Transverse colon (tissue), 4 donors: ENCODE results near the gene FER1L5.

Experiments used
- EP300 ChIP-seq: sonication (generic); formaldehyde crosslinking; IDR thresholded peaks from one replicate; pipeline ENCODE4 v1.6.1; 2017; ENCODE audit warnings: antibody characterized with exemption, low read depth
- POLR2A ChIP-seq: fragments of 450-650 bp; IDR thresholded peaks from one replicate; pipeline ENCODE4 v1.6.1; 2016; ENCODE audit warnings: antibody characterized with exemption, mild to moderate bottlenecking, moderate library complexity
- POLR2AphosphoS5 ChIP-seq, 3 donors: sonication (generic); formaldehyde crosslinking; IDR thresholded peaks; one replicate each; pipeline ENCODE4 v1.6.1; 2016; ENCODE audit warnings: antibody characterized with exemption in 3 of 3
- TF ChIP-seq, protein P1 (sequence below), 5 experiments: fragments of 200-600 bp in 3 of 5; fragments of 450-650 bp in 2 of 5; sonication (generic) in 3 of 5; IDR thresholded peaks; 1 replicate in 2 of 5; 2 replicates in 3 of 5; pipeline ENCODE4 v1.5.1; 2016 to 2017; ENCODE audit warnings: antibody characterized with exemption in 5 of 5, inconsistent platforms in 3 of 5, mild to moderate bottlenecking in 2 of 5, moderate library complexity in 1 of 5

DNA sequence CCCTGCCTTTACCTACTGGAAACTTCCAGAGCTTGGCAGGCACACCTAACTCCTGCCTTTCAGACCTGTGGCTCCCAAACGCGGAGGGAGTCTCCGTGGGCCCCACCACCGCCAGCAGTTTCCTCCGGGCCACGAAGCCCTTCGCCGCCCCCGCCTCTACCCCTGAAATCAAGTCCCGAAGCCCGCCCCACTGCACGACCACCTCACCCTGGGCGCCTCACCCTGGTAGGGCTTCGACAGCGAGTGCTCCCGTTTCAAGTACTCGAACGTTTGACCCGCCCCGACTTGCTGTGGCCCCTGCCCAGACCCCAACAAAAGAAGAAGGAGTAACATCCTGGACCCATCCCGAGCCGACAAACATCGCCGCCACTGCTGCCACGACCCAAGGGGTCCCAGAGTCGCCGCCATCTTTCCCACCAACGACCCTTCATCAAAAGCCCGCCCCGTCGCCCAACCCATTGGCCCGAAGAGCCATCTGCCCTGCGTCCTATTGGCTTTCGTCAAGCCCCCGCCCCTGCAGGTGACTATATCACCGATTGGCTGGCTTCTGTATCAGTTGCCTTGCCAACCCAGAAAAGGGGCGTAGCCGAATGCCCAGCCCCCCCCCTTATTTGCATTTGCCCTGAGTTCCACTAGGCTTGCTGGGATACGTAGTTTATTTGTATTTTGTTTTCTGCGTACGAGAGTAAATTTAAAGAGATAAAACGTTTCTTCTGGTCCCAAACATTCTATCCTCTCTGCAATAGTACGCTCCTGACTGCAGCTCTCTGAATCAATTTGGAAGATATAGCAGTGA lies 97.3 kb downstream of the FER1L5 start, which contains the start of gene LMAN2L:
- TF ChIP-seq EP300: no peak
- TF ChIP-seq POLR2AphosphoS5 (IDR thresholded peaks at IDR 0.05): peak; percentile 13 to 39 (median 39)
- TF ChIP-seq, protein P1, sequence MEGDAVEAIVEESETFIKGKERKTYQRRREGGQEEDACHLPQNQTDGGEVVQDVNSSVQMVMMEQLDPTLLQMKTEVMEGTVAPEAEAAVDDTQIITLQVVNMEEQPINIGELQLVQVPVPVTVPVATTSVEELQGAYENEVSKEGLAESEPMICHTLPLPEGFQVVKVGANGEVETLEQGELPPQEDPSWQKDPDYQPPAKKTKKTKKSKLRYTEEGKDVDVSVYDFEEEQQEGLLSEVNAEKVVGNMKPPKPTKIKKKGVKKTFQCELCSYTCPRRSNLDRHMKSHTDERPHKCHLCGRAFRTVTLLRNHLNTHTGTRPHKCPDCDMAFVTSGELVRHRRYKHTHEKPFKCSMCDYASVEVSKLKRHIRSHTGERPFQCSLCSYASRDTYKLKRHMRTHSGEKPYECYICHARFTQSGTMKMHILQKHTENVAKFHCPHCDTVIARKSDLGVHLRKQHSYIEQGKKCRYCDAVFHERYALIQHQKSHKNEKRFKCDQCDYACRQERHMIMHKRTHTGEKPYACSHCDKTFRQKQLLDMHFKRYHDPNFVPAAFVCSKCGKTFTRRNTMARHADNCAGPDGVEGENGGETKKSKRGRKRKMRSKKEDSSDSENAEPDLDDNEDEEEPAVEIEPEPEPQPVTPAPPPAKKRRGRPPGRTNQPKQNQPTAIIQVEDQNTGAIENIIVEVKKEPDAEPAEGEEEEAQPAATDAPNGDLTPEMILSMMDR (IDR thresholded peaks at IDR 0.05): peak in 1 of 5 experiments; percentile 36
- peak; percentile 57 for TF ChIP-seq POLR2A
